Activated CD4-positive, alpha-beta T cell treated with anti-CD3 and anti-CD28 coated beads for 24 hours (primary cell): Measurements from ENCODE around the gene SEMA3E.
"Not testable (repeated sequence)": the region's sequence is repeated elsewhere in the genome, so short reads cannot be mapped to it uniquely, and the experiment has no call there.

Experiments
- DNase-seq, 2 donors: peaks; one replicate each; pipeline ENCODE4 v3.0.0-alpha.2; 2020; ENCODE audit warnings: low read depth in 2 of 2

Gene SEMA3E

GRCh38 chr7:83452256-83452655 is 196.7 kb downstream of the SEMA3E start:
- DNase-seq: no peak

GRCh38 chr7:83451501-83452045 is 197.4 kb downstream of the SEMA3E start:
- no peak for DNase-seq

DNA sequence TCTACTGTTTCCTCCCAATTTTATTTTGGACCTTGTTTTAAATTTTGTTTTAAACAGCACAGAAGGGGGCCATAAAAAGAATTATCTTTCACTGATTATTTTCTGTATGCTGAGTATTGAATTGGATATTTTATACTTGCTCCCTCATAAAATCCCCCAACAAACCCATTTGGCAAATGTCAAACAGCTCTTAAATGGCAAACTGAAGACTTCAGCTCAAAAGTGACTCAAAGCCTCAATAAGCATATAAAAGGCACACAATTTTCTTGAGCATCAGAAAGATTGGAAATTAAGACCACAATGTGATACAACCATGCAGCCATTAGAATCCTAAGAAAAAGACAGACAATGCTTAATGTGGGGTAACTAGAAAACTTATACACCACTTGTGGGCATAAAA is 199.2 kb downstream of the SEMA3E start:
- no peak for DNase-seq

DNA sequence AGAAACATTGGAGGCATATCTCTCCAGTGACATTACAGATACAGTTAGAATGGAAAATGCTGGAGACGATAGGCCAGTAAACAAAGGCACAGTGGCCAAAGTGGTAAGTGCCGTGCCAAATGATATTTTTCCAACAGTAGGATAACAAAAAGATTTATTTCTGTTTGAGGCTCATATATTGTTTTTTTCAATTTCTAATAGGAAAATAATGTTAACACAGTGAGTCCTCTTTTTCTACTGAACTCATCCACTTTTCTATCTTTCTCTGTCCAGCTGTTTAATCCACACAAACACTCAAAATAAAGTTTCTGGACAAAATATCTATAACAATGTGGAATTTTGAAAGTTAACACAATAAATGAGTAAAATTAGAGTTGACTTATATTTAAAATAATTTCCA is 201.3 kb downstream of the SEMA3E start:
- DNase-seq: no peak

DNA sequence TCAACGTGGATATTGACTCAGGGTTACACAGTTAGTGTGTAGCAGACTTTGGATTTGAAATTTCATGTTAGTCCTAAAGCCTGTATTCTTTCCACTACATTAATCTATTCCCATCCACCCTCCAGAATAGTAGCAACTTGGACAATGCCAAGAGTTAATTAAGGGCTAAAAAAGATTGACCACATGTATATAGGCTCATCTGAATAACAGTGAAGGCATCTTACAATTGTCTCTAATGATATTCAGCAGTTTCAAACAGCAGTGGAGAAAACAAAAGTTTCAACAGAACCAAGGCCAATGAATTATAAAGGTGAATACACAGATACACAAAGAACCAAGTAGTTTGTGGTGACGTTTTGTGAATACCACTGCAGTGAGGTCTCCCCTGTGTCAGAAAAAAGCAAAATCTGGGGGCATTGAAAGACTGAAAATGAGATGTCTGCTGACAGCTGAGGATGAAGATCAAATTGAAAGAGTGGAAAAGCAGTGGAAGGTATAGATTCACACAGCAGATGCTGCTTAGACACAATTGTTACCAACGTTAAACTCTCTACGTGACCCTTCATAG is 202.8 kb downstream of the SEMA3E start:
- no peak for DNase-seq

- no peak for DNase-seq
Measured at GRCh38 chr7:83442911-83443310, 206.0 kb downstream of the SEMA3E start.

DNA sequence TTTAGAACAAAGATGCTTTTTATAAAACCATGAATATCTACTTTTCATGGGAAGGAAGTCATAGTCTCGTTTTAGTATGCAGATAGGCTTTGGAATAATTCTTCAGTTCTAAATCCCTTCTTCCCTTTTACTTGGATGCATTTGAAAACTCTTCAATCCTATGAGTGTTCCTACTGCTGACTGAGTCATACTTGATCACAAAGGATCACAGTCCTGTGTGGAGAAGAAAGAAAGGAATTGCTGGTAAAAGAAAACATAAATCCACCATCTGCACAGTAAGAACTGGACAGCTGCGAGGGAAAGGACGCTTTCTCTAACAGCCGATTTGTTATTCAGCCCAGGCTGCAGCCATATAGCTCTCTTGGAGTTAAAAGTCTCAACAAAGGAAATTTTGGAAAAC is 209.9 kb downstream of the SEMA3E start:
- DNase-seq: no peak

DNA sequence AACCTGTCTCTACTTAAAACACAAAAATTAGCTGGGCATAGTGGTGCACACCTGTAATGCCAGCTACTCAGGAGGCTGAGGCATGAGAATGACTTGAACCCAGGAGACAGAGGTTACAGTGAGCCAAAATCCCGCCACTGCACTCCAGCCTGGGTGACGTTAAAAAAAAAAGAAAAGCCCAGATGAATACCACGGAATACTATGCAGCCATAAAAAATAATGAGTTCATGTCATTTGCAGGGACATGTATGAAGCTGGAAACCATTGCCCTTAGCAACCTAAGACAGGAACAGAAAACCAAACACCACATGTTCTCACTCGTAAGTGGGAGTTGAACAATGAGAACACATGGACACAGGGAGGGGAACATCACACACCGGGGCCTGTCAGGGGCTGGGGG is 218.7 kb downstream of the SEMA3E start:
- not testable (repeated sequence) for DNase-seq

- DNase-seq: no peak
Measured at GRCh38 chr7:83429493-83429892, 219.4 kb downstream of the SEMA3E start.

DNA sequence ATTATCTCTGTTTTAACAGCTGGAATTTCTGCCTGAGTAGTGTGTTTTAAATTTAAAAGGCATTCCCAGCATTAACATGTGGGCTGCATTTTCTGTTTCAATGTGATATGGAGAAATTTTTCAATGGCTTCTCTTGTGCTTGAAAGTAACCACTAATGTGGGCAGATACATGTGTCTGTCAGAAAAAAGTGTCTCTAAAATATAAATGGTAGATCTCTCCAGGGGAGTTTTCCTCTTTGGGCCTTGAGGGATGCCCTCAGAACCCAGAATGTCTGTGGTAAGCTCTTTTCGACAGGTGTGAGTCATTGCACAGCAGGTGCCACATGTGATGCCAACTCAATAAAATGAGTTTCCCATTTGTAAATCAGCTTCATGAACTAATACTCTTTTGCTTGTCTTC is 221.1 kb downstream of the SEMA3E start:
- no peak for DNase-seq

GRCh38 chr7:83426325-83426724 is 222.6 kb downstream of the SEMA3E start:
- DNase-seq: no peak

DNA sequence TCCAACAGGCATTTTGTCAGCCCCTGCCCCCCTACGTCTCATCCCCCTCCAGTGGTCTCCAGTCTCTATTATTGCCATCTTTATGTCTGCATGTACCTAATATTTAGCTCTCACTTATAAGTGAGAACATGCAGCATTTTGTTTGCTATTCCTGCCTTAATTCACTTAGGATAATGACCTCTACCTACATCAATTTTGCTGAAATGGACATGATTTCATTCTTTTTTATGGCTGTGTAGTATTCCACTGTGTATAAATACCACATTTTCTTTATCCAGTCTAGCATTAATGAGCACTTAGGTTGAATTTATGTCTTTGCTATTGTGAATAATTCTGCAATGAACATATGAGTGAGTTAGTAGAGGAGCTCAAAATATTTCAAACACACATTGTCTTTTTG is 229.9 kb downstream of the SEMA3E start:
- DNase-seq: no peak

- DNase-seq: no peak
Measured at GRCh38 chr7:83415840-83416239, 233.1 kb downstream of the SEMA3E start.

GRCh38 chr7:83414947-83415346 is 234.0 kb downstream of the SEMA3E start:
- DNase-seq: no peak

DNA sequence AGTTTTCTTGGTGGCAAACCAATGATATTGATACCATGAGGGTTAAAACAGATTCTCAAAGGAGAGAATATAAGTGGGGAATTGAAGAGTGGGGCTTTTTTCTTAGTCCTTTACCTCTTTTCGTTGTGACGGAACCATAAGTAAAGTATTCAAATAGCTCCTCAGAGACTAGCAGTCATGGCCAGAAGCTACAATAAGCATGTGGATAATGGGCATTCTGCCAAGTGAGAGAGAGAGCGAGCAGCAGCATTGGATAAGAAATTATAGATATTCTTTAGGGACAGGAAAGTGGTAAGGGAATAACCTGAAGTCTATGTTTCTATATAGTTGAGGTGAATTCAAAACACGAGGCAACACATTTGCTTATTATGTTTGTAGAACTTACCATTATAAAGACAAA is 235.1 kb downstream of the SEMA3E start:
- no peak for DNase-seq

DNA sequence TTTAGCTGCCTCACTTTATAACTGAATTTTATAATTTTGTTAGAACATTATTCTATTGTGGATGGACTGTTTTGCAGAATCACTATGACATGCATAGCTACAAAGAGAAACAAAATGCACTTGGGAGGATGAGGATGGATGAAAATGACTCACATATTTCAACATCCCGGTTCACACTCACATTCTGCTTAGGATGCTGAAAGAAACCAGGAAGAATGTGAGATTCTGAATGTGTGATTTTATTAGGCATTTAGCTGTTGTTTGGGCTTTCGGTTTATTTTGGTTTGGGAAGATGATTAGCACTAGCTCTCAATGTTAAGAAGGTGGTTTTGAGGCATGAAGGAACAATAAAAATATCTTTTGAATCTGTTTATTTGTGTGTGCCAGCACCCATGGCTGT is 235.5 kb downstream of the SEMA3E start:
- no peak for DNase-seq

DNA sequence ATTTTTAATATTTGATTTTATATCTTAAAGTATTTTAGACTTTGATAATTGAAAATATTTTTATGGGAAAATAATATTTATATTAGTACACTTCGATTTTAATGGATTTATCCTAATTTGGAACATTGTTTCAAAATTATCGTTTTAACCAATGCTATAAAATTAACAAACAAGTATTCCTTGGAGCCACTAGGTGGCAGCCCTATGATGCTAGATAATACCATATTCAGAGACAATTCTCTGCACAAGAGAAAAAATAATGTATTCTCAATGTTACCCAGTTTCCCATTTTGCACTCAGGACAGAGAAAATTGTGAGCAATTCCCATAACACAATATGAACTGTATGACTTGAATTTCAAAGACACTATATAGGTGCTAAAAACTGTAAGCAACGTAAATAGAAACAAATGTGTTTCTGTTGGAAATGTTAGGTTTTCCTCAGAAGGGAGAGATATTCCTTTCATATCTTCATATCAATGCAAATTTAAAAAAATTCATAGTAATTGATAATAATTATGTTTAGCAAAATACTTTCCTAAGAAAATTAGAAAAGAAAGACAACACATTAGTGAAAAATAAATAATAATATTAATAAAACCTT is 237.8 kb downstream of the SEMA3E start:
- DNase-seq: no peak

GRCh38 chr7:83394776-83395175 is 254.2 kb downstream of the SEMA3E start:
- DNase-seq: no peak

- DNase-seq: no peak
Measured at GRCh38 chr7:83388436-83388835, 260.5 kb downstream of the SEMA3E start.

GRCh38 chr7:83366629-83367028 is 282.3 kb downstream of the SEMA3E start:
- DNase-seq: no peak

DNA sequence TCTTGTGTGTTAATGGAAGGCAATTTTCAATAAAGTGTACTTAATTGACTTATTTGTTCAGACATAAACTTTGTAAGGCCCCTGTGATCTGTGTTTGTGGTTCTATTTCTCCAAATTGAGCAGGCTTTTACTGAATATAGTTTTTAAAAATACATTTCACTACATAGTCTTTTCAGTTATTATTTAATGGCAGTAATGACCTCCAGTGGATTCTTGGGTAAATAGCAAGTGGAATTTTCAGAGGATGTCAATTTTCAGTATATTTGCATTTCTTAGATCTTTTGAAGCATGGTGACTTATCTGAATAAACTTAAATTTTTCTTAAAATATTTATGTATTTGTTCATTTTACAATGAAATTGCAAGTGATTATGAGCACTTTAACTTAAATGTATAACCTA is 283.2 kb downstream of the SEMA3E start:
- no peak for DNase-seq

DNA sequence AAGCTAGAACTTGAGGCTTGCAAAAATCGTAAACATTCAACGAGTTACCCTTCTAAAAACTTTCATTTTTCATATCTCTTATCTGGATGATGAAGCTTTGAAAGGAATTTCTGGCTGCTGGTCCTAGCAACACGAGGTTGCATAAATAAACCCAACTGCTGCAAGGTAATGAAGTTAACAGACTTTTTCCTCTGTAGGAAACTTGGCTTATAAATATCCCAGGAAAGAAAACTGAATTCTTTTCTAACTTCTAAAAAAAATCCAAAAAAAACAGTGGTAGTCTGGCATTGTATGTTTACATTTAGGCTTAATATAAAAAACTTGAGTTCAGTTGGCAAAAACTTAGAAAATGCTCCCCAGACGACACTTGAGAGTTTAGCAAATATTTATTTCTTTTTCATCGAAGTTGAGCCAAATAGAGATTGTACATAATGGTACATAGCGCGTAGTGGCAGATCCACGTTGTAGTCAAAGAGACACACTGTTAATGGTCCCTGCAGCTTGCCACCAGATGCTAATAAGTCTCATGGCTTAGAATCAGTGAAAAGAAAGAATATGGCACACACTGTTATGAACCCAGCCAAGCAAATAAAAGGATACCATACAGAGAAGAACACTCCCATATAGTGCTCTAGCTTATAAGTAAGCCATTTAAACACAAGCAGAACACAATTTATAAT is 285.9 kb downstream of the SEMA3E start:
- DNase-seq: no peak

GRCh38 chr7:83359108-83359507 is 289.8 kb downstream of the SEMA3E start:
- no peak for DNase-seq
